GM18499 (cell line): ENCODE measurements around the gene AMFR.
A peak's percentile ranks its signal among the peaks of the same experiment; 100 is the strongest.

ENCODE experiments used
- ATAC-seq: cut with Tn5 transposase; IDR thresholded peaks from one replicate; pipeline ENCODE4 v1.9.1; 2021; ENCODE audit warnings: moderate number of reproducible peaks; ENCODE audit not compliant: insufficient read depth, unreplicated experiment

AMFR gene

GRCh38 chr16:56424791-56425438, 430 bp downstream of the AMFR start:
- peak; percentile 4 for ATAC-seq

DNA sequence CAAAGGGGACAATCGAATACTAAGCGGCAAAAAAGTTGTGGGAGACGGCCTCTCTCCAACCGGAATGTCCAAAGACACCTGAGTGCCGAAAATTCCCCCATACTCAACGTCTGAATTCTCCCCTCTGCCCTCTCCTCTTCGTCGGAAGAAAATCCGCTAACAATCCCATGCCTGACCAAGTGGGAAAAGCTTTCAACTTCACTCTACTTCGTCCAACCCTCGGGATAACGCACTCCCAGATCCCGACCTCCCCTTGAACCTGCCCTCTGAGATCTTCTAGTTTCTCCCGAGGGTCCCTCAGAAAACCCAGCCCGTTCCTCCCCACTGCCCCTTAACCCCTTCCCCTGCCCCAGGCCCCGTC, 961 bp downstream of the AMFR start:
- ATAC-seq = no peak

GRCh38 chr16:56423584-56424403, 1.6 kb downstream of the AMFR start:
- ATAC-seq = peak; percentile 34

DNA sequence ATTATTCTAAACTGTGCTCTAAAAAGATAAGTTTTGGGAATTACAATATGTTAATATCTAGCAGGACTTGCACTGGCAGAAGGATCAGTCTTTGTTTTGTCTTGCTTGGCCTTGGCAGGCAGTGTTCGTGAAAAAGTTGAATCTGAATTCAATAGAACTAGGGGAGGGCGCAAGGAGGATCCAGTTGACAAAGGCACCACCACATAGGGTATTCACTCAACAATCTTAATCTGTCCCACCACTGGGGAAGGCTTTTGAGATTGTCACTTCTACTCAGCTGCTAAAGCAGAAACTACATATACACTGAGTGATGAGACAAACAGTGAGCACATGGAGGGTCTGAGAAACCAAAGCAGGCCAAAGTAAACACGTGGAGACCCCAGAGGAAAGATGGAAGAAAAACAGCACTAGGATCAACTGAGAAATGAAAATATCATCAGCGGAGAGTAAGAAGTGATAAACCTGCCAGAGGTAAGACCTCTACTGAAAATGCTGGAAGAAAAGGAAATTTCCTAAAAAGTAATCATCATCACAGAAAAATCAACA, 2.4 kb downstream of the AMFR start:
- ATAC-seq = no peak

GRCh38 chr16:56421976-56422669, 3.2 kb downstream of the AMFR start:
- no peak for ATAC-seq

- ATAC-seq = no peak
Observed at GRCh38 chr16:56421313-56421712, 4.0 kb downstream of the AMFR start.

DNA sequence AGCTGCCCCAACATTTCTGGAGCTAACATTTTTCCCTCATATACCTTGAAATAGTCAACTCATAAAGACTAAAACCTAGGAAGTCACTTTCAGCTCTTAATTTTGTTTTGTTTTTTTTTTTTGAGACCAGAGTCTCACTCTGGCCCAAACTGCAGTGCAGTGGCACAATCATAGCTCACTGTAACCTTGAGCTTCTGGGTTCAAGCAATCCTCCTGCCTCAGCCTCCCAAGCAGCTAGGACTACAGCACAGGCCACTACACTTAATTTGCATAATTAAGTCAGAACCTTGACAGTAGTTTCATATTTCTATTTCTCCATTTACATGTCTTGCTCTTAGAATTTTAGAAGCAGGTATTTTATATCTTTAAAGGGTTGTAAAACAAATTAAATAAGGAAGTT, 4.7 kb downstream of the AMFR start:
- ATAC-seq = no peak

- ATAC-seq = no peak
Observed at GRCh38 chr16:56419740-56420548, 5.4 kb downstream of the AMFR start.

- ATAC-seq = no peak
Observed at GRCh38 chr16:56417138-56417537, 8.2 kb downstream of the AMFR start.

GRCh38 chr16:56415875-56416274, 9.5 kb downstream of the AMFR start:
- ATAC-seq = no peak

GRCh38 chr16:56414366-56414765, 11.0 kb downstream of the AMFR start:
- ATAC-seq = no peak

DNA sequence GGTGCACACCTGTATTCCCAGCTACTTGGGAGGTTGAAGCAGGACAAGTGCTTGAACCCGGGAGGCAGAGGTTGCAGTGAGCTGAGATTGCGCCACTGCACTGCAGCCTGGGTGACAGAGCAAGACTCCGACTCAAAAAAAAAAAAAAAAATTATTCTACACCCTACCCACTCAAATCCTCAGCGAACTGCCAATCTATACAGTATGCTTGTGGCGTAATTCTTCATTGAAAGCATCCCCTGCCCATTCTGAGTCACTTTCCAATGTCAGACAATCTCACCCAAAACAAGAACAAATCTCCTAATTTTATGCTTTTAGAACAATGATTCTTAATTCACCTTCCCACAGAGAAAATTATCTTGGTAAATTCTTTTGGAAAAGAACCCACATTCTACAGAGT, 12.0 kb downstream of the AMFR start:
- no peak for ATAC-seq

GRCh38 chr16:56411624-56412023, 13.7 kb downstream of the AMFR start:
- ATAC-seq = no peak

- ATAC-seq = no peak
Observed at GRCh38 chr16:56411123-56411522, 14.2 kb downstream of the AMFR start.

DNA sequence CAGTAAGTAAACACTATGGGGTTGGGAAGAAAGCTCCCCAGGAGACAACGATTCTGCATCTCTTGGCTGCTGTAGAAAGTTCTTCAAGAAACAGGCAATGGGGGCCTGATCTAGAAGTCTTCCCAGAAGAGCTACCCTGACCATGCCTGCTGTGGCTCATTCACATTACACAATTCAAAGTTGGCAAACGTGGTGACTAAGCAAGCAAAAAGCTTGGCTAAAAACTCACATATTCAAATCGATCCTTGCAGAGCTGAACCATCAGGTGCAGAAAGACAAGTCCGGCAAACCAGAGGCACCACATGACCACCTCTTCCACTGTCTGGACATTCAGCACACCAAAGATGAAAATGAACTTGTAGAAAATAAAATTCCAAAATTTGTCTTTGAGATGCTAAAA, 16.1 kb downstream of the AMFR start:
- ATAC-seq = no peak

GRCh38 chr16:56408379-56409098, 16.8 kb downstream of the AMFR start:
- ATAC-seq = no peak

DNA sequence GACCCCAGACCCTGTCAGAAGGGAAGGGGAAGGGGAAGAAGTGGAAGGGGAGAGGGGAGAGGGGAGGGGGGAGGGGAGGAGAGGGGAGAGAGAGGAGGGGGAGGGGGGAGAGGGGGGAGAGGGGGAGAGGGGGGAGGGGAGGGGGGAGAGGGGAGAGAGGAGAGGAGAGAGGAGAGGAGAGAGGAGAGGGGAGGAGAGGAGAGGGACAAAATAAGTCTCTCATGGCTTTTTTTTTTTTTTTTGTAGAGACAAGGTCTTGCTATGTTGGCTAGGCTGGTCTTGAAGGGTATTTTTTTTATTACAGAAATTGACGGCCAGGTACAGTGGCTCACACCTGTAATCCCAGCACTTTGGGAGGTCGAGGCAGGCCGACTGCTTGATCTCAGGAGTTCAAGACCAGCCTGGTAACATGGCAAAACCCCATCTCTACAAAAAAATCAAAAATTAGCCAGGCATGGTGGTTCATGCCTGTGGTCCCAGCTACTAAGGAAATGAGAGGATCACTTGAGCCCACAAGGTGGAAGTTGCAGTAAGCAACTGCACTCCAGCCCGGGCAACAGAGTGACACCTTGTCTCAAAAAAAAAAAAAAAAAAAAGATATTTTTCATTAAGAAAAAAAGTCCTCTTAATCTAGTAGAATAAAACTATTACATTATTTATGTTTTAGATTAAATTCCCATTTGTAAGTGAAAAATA, 19.2 kb downstream of the AMFR start:
- no peak for ATAC-seq

DNA sequence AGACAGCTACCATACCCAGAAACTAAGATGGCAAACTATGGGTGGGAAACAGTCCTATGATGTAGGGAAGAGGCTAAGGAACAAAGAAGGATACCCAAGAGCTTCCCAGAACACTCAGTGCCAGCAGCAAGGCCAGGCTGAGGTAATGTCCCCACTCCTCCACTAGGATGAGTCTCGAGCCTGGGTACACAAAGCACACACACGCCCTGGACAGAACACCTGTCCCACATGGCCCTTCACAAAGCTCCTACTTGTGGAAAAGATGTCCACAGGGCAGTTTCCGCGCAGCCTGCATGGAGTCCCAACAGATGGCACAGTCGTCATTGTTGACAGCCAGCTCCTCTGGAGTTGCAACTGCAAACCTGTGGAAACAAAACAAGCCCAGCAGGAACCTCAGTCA, 23.9 kb downstream of the AMFR start:
- no peak for ATAC-seq

DNA sequence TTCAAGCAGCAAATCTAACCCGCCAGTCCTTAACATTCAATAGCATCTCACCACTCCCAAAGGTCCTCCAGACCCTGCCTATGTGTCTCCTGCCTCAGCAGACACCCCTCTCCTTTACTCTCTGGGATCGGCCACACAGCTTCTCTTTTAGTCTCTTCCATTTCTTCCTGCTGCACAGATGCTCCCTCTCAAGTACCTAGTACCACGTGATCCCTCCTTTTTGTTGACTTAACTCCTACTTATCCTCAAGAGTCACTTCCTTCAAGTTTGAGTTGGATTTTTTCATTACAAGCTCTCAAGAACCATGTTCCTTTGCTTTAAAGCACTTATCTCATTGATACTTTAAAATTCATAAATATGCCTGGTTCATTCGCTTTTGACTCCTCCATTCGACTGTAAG, 24.9 kb downstream of the AMFR start:
- no peak for ATAC-seq
